B cell (primary cell): ENCODE data around the gene ZNF736.

Experiments
- EZH2 ChIP-seq: IDR thresholded peaks from 2 replicates; pipeline ENCODE4 v1.6.1; 2012; ENCODE audit warnings: borderline replicate concordance, low read depth, mild to moderate bottlenecking, moderate library complexity, low read length; ENCODE audit not compliant: insufficient read depth, poor library complexity, severe bottlenecking
- TF ChIP-seq, protein P1 (sequence below): fragments of 200-600 bp; IDR thresholded peaks from one replicate; pipeline ENCODE4 v1.8.0; 2022; ENCODE audit warnings: antibody characterized with exemption, mild to moderate bottlenecking

DNA sequence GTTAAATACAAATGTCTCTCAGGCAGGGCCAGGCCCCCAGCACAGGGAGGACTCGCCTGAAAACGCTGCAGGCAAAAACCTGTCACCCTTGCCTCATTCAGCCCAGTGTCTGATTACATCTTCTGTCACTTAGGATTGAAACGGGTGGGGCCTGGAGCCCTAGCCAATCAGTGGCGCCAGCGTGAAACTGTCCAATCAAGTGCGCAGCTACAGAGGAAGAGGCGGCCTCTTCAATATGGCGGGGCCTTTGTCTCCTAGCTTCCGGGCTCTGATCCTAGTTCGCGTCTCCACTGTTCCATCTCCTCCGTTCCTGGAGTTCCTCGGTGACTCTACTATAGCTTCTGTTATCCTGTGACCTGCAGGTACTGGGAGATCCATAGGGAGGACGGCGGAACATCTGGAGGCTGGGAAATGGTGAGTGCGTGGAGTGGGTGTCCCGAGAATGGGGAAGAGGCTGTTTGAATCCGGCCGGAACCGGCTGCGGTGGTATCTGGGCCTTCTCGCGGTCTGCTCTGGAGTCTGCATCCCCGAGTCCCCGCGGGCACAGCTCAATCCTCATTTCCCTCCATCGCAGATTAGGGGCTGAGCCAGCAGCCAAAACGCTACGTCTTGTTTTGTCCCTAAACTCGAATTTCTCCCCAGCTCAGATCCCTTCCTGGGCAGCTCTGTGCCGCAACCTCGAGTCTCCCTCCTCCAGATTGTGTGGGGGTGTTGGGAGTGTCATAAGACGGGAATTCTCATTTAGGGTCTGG lies at the start of gene ZNF736:
- TF ChIP-seq, protein P1, sequence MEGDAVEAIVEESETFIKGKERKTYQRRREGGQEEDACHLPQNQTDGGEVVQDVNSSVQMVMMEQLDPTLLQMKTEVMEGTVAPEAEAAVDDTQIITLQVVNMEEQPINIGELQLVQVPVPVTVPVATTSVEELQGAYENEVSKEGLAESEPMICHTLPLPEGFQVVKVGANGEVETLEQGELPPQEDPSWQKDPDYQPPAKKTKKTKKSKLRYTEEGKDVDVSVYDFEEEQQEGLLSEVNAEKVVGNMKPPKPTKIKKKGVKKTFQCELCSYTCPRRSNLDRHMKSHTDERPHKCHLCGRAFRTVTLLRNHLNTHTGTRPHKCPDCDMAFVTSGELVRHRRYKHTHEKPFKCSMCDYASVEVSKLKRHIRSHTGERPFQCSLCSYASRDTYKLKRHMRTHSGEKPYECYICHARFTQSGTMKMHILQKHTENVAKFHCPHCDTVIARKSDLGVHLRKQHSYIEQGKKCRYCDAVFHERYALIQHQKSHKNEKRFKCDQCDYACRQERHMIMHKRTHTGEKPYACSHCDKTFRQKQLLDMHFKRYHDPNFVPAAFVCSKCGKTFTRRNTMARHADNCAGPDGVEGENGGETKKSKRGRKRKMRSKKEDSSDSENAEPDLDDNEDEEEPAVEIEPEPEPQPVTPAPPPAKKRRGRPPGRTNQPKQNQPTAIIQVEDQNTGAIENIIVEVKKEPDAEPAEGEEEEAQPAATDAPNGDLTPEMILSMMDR, result no peak
- TF ChIP-seq EZH2, result no peak
